Activated B cell treated with CpG ODN at 0.5 μM for 24 hours (primary cell): ENCODE results near the gene PPFIA1. TPM values are rescaled to one million over a fixed set of nuclear protein-coding genes. Genes with fewer than 3 reads are reported as not detected.

Experiments used
- ATAC-seq: fragments of 200-7000 bp; cut with Tn5 transposase; one replicate; pipeline ENCODE4 v1.10.0; 2021; ENCODE audit warnings: low read depth, mild to moderate bottlenecking, moderate library complexity
- CTCF ChIA-PET: fragments of 350-600 bp; sonication (Branson Sonifier 250); formaldehyde crosslinking; loops from one replicate; lab custom pipeline; 2021; ENCODE audit warnings: antibody characterized with exemption; lab: Charles Lee
- POLR2A ChIA-PET: fragments of 350-600 bp; sonication (Branson Sonifier 250); formaldehyde crosslinking; loops from one replicate; lab custom pipeline; 2021; ENCODE audit warnings: antibody characterized with exemption; lab: Charles Lee
- DNase-seq: peaks from one replicate; pipeline ENCODE4 v3.0.0; 2022
- H3K27ac Mint-ChIP-seq: one replicate; pipeline ENCODE4 v1.8.0; 2020; ENCODE audit warnings: mixed read lengths
- H3K27me3 Mint-ChIP-seq: one replicate; pipeline ENCODE4 v1.8.0; 2021; ENCODE audit warnings: mixed read lengths
- H3K36me3 Mint-ChIP-seq: one replicate; pipeline ENCODE4 v1.8.0; 2021; ENCODE audit warnings: low read depth, mixed read lengths
- H3K4me1 Mint-ChIP-seq: one replicate; pipeline ENCODE4 v1.8.0; 2021; ENCODE audit warnings: mixed read lengths
- H3K4me3 Mint-ChIP-seq: one replicate; pipeline ENCODE4 v1.8.0; 2020; ENCODE audit warnings: mild to moderate bottlenecking, mixed read lengths
- H3K9me3 Mint-ChIP-seq: one replicate; pipeline ENCODE4 v1.8.0; 2020; ENCODE audit warnings: mixed read lengths
- CTCF ChIP-seq: fragments of 200-600 bp; IDR thresholded peaks from one replicate; pipeline ENCODE4 v1.8.0; 2022; ENCODE audit warnings: antibody characterized with exemption, mild to moderate bottlenecking
- intact Hi-C: fragments of 100-400 bp; cut with micrococcal nuclease; formaldehyde crosslinking; loops from one replicate; pipeline ENCODE4 v1.15.1; 2024
- total RNA-seq: library from RNA; stranded (reverse); gene quantifications from 2 replicates; pipeline ENCODE4 v1.2.3, GENCODE V29; 2022

PPFIA1 gene
- total RNA-seq, 1 donor from 2014 or later, result 53.3 TPM

- no peaks in the 10 kb centered on the region for H3K27me3 Mint-ChIP-seq
- peaks cover 2% of the 10 kb centered on the region for H3K4me1 Mint-ChIP-seq
- POLR2A ChIA-PET, result no interaction called here
- TF ChIP-seq CTCF, result no peak
- intact Hi-C loops, result no loop called here
- DNase-seq, result no peak
- no peaks in the 10 kb centered on the region for H3K9me3 Mint-ChIP-seq
- H3K27ac Mint-ChIP-seq, result no peak overlapping the region
- CTCF ChIA-PET, result no interaction called here
- H3K4me3 Mint-ChIP-seq, result no peak overlapping the region
- ATAC-seq, result no peak
- H3K36me3 Mint-ChIP-seq, result peaks cover 56% of the 10 kb centered on the region
These were observed 30.7 kb downstream of the PPFIA1 start for GRCh38 chr11:70301191-70301590.

GRCh38 chr11:70301721-70302418 is 31.4 kb downstream of the PPFIA1 start:
- ChIA-PET CTCF (no interaction called here), POLR2A (no interaction called here)
- H3K36me3 Mint-ChIP-seq, result peaks cover 53% of the 10 kb centered on the region
- intact Hi-C loops, result no loop called here
- no peak for TF ChIP-seq CTCF
- DNase-seq (no peak), ATAC-seq (no peak)
- H3K27ac Mint-ChIP-seq, result no peak overlapping the region
- H3K4me3 Mint-ChIP-seq, result no peak overlapping the region
- no peaks in the 10 kb centered on the region for H3K27me3 Mint-ChIP-seq
- H3K4me1 Mint-ChIP-seq, result peaks cover 4% of the 10 kb centered on the region
- no peaks in the 10 kb centered on the region for H3K9me3 Mint-ChIP-seq

- no peak overlapping the region for H3K27ac Mint-ChIP-seq
- ATAC-seq (no peak), DNase-seq (no peak)
- ChIA-PET POLR2A (no interaction called here), CTCF (no interaction called here)
- TF ChIP-seq CTCF, result no peak
- peaks cover 53% of the 10 kb centered on the region for H3K36me3 Mint-ChIP-seq
- intact Hi-C loops, result no loop called here
- H3K4me1 Mint-ChIP-seq, result peaks cover 4% of the 10 kb centered on the region
- H3K27me3 Mint-ChIP-seq, result no peaks in the 10 kb centered on the region
- no peaks in the 10 kb centered on the region for H3K9me3 Mint-ChIP-seq
- no peak overlapping the region for H3K4me3 Mint-ChIP-seq
These were observed 31.9 kb downstream of the PPFIA1 start for GRCh38 chr11:70302419-70302752.

- ChIA-PET POLR2A (no interaction called here), CTCF (no interaction called here)
- no peaks in the 10 kb centered on the region for H3K27me3 Mint-ChIP-seq
- DNase-seq (no peak), ATAC-seq (no peak)
- peaks cover 3% of the 10 kb centered on the region for H3K4me1 Mint-ChIP-seq
- H3K27ac Mint-ChIP-seq, result no peak overlapping the region
- peaks cover 51% of the 10 kb centered on the region for H3K36me3 Mint-ChIP-seq
- H3K4me3 Mint-ChIP-seq, result no peak overlapping the region
- H3K9me3 Mint-ChIP-seq, result no peaks in the 10 kb centered on the region
- TF ChIP-seq CTCF, result no peak
- intact Hi-C loops, result no loop called here
These were observed 32.6 kb downstream of the PPFIA1 start for GRCh38 chr11:70303070-70303469.

- ATAC-seq, result no peak
- Mint-ChIP-seq H3K36me3 (peaks cover 39% of the 10 kb centered on the region), H3K4me3 (no peak overlapping the region), H3K27me3 (no peaks in the 10 kb centered on the region), H3K27ac (no peak overlapping the region), H3K9me3 (no peaks in the 10 kb centered on the region), H3K4me1 (peaks cover 2% of the 10 kb centered on the region)
- intact Hi-C loops, result no loop called here
- TF ChIP-seq CTCF, result no peak
- ChIA-PET POLR2A (no interaction called here), CTCF (no interaction called here)
- no peak for DNase-seq
These were observed 33.7 kb downstream of the PPFIA1 start for GRCh38 chr11:70304208-70304603.
